Measurements from ENCODE around the gene ZNF778. TPM values are rescaled to one million over a fixed set of nuclear protein-coding genes. Genes with fewer than 3 reads are reported as not detected.

ZNF778 gene
- 3.8 TPM for polyA plus RNA-seq (2013, experiment 1 of 2)
- polyA plus RNA-seq (2013, experiment 2 of 2), result 4.3 TPM

DNA sequence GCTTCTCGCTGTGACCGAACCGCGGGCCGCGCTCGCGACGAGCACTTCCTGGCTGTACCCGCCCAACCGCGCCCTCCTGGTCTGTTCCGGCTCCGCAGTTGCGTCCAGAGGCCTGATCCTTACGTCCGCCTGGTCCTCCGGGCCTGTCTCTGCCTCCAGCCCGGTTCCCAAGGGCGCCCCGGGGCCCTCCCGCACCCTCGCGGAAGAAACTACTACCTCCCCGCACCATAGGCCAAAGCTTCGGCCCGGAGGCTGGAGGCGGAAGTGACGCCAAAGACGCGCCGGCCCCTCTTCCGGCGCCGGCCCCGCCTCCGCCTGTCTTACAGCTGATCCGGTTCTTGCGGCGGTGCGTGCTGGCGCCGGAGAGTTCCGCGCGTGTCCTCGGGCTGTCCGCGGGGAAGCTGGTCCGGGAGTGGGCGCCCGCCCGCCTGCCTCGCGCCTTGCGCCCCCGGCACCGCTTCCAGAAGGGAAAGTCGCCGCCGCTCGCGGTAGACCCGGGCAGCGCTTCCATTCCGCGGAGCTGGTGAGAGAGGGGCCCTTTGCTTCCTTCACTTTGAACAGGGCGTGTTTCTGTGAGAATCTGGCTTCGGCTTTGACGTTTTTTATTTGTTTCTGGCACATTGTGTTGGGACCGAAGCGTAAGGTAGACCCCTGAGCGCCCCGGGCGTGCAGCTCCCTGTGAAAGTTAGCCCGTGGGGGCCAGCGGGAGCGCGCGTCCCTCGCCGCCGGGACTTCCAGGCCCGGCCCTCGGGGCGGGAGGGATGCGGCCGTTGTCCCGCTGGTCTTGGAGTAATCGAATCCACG lies at the start of gene ZNF778:
Gene ZNF778, plus strand, starts transcription at position 316 of the 804 bp plus-strand sequence. CDS start 3,425 bp downstream, outside the sequence.
- Histone ChIP-seq H2AK5ac (ENCODE audit: low read length, severe bottlenecking) (peak within 1 kb of the TSS; percentile 56), H3K36me3 (ENCODE audit: control insufficient read depth in 1 of 2, insufficient read depth in 2 of 2, low read depth in 1 of 2, low read length in 2 of 2) (peaks cover 23 to 29% of the 10 kb centered on the region in 2 experiments), H2BK12ac (ENCODE audit: low read length in 2 of 2) (peak within 1 kb of the TSS in 1 of 2 experiments; percentile 28), H2BK5ac (ENCODE audit: low read depth, low read length, poor library complexity, severe bottlenecking) (peak within 1 kb of the TSS; percentile 90), H3K9ac (ENCODE audit: low read length) (peak within 1 kb of the TSS; percentile 99), H3K27me3 (ENCODE audit: control insufficient read depth in 1 of 2, insufficient read depth in 1 of 2, low read length in 2 of 2) (no peaks in the 10 kb centered on the region), H3K4ac (ENCODE audit: low read depth in 1 of 2, low read length in 2 of 2) (peak within 1 kb of the TSS; percentile 35 to 100), H3K4me3 (ENCODE audit: insufficient read depth in 1 of 2, low read depth in 1 of 2, low read length in 2 of 2) (peak within 1 kb of the TSS; percentile 91 to 95), H4K91ac (ENCODE audit: low read length) (peak within 1 kb of the TSS; percentile 88), H3K4me1 (ENCODE audit: control insufficient read depth, insufficient read depth, low read depth, low read length) (peaks cover 6% of the 10 kb centered on the region), H2BK120ac (ENCODE audit: low read depth, low read length) (no peak within 1 kb of the TSS), H3K18ac (ENCODE audit: low read depth in 1 of 2, low read length in 2 of 2) (peak within 1 kb of the TSS; percentile 92 to 99), H3K23ac (ENCODE audit: low read length in 2 of 2) (peak within 1 kb of the TSS in 1 of 2 experiments; percentile 94), H4K8ac (ENCODE audit: low read length) (peak within 1 kb of the TSS; percentile 99), H2AFZ (ENCODE audit: low read depth, low read length) (peak within 1 kb of the TSS; percentile 99), H3K14ac (ENCODE audit: low read length in 2 of 2) (peak within 1 kb of the TSS in 1 of 2 experiments; percentile 84), H3K4me2 (ENCODE audit: low read length, poor library complexity, severe bottlenecking) (peak within 1 kb of the TSS; percentile 90), H3K27ac (ENCODE audit: low read length, poor library complexity, severe bottlenecking) (peak within 1 kb of the TSS; percentile 91), H3K79me1 (replicated peaks; ENCODE audit: low read length, poor library complexity, severe bottlenecking) (peaks cover 31% of the 10 kb centered on the region), H2BK15ac (ENCODE audit: low read depth, poor library complexity, severe bottlenecking) (no peak within 1 kb of the TSS), H3K9me3 (ENCODE audit: control insufficient read depth, low read length) (no peaks in the 10 kb centered on the region)
- peak; percentile 90 for DNase-seq
- under 1% methylated on average over 76 of the region's 91 CpGs for WGBS

DNA sequence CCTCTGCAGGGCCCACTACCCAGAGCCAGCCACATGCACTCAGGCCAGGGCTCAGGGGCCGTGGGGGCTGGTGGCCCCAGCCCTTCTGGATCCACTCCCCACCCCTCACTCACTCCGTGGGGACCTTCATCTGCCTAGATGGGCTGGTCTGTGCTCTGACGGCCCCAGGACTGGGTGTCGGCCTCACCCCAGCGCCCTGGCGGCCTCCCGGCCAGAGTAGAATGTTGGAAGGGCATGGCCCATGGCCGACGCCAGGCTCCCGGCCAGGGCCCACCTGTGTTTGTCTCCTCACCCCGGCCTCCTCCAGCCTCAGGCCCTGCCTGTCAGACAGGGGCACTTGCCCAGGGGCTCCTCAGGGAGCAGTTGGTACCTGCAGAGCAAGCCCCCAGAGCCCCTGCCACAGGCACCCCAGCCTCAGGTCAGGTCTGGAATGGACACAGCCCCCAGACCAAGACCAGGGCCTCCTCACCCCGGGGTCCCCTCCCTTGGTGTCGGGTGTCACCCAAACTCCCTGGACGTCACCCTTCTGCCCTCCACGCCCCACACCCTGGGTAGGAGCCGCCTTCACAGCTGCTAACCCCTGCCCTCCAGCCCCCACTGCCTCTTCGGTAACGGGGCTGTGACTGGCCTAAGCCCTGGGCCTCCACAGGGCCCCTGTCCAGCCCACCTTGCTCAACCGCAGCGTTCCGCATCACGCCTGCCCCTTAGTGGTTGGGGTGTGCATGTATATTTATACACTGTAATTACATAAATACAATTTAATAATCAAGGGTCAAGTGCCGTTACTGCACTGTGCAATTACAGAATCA lies 48.9 kb upstream of the ZNF778 start:
- Histone ChIP-seq H4K8ac (ENCODE audit: low read length) (no peak overlapping the region), H3K9ac (ENCODE audit: low read length) (no peak overlapping the region), H3K14ac (ENCODE audit: low read length in 2 of 2) (no peak overlapping the region), H3K9me3 (ENCODE audit: control insufficient read depth, low read length) (no peaks in the 10 kb centered on the region), H2BK15ac (ENCODE audit: low read depth, poor library complexity, severe bottlenecking) (no peak overlapping the region), H2BK5ac (ENCODE audit: low read depth, low read length, poor library complexity, severe bottlenecking) (no peak overlapping the region), H3K18ac (ENCODE audit: low read depth in 1 of 2, low read length in 2 of 2) (no peak overlapping the region), H3K36me3 (ENCODE audit: control insufficient read depth in 1 of 2, insufficient read depth in 2 of 2, low read depth in 1 of 2, low read length in 2 of 2) (no peaks in the 10 kb centered on the region), H2BK120ac (ENCODE audit: low read depth, low read length) (no peak overlapping the region), H4K91ac (ENCODE audit: low read length) (no peak overlapping the region), H3K4me1 (ENCODE audit: control insufficient read depth, insufficient read depth, low read depth, low read length) (peaks cover 21% of the 10 kb centered on the region), H3K4me3 (ENCODE audit: insufficient read depth in 1 of 2, low read depth in 1 of 2, low read length in 2 of 2) (no peak overlapping the region), H3K27me3 (ENCODE audit: control insufficient read depth in 1 of 2, insufficient read depth in 1 of 2, low read length in 2 of 2) (peaks cover 33 to 63% of the 10 kb centered on the region in 2 experiments), H3K79me1 (replicated peaks; ENCODE audit: low read length, poor library complexity, severe bottlenecking) (no peaks in the 10 kb centered on the region), H2AFZ (ENCODE audit: low read depth, low read length) (no peak overlapping the region), H3K27ac (ENCODE audit: low read length, poor library complexity, severe bottlenecking) (no peak overlapping the region), H2BK12ac (ENCODE audit: low read length in 2 of 2) (no peak overlapping the region), H2AK5ac (ENCODE audit: low read length, severe bottlenecking) (no peak overlapping the region), H3K4ac (ENCODE audit: low read depth in 1 of 2, low read length in 2 of 2) (no peak overlapping the region), H3K23ac (ENCODE audit: low read length in 2 of 2) (no peak overlapping the region), H3K4me2 (ENCODE audit: low read length, poor library complexity, severe bottlenecking) (no peak overlapping the region)
- DNase-seq, result no peak
- WGBS, result 81% methylated on average over 18 of the region's 23 CpGs

DNA sequence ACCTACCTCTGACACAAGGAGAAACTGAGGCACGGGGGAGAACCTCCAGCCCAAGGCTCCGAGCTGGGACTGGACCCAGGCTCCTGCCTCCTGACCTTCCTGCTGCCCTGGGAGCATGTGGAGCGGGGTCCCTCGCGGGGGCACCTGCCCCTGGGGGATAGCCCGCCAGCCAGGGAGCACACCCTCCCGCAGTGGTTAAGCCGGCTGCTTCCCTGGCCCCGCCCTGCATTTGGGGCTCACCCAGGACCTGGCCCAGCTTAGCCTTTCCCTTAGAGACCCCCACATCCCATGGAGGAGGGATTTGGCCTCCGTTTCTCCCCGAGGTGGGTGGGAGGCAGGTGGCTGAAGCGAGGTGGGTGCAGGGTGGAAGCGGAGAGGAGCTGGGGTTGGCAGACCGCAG lies 47.7 kb upstream of the ZNF778 start:
- no peak overlapping the region for H2BK15ac ChIP-seq (ENCODE audit: low read depth, poor library complexity, severe bottlenecking)
- no peak overlapping the region for H2BK5ac ChIP-seq (ENCODE audit: low read depth, low read length, poor library complexity, severe bottlenecking)
- H3K4ac ChIP-seq (ENCODE audit: low read depth in 1 of 2, low read length in 2 of 2), result no peak overlapping the region
- DNase-seq, result no peak
- no peak overlapping the region for H2BK12ac ChIP-seq (ENCODE audit: low read length in 2 of 2)
- H2AK5ac ChIP-seq (ENCODE audit: low read length, severe bottlenecking), result no peak overlapping the region
- no peak overlapping the region for H3K4me3 ChIP-seq (ENCODE audit: insufficient read depth in 1 of 2, low read depth in 1 of 2, low read length in 2 of 2)
- no peak overlapping the region for H3K4me2 ChIP-seq (ENCODE audit: low read length, poor library complexity, severe bottlenecking)
- H3K14ac ChIP-seq (ENCODE audit: low read length in 2 of 2), result no peak overlapping the region
- H4K8ac ChIP-seq (ENCODE audit: low read length), result no peak overlapping the region
- peaks cover 21% of the 10 kb centered on the region for H3K4me1 ChIP-seq (ENCODE audit: control insufficient read depth, insufficient read depth, low read depth, low read length)
- H3K36me3 ChIP-seq (ENCODE audit: control insufficient read depth in 1 of 2, insufficient read depth in 2 of 2, low read depth in 1 of 2, low read length in 2 of 2), result no peaks in the 10 kb centered on the region
- no peak overlapping the region for H3K18ac ChIP-seq (ENCODE audit: low read depth in 1 of 2, low read length in 2 of 2)
- peaks cover 35 to 67% of the 10 kb centered on the region in 2 experiments for H3K27me3 ChIP-seq (ENCODE audit: control insufficient read depth in 1 of 2, insufficient read depth in 1 of 2, low read length in 2 of 2)
- H3K9me3 ChIP-seq (ENCODE audit: control insufficient read depth, low read length), result no peaks in the 10 kb centered on the region
- H3K23ac ChIP-seq (ENCODE audit: low read length in 2 of 2), result no peak overlapping the region
- no peak overlapping the region for H4K91ac ChIP-seq (ENCODE audit: low read length)
- no peak overlapping the region for H3K9ac ChIP-seq (ENCODE audit: low read length)
- H2BK120ac ChIP-seq (ENCODE audit: low read depth, low read length), result no peak overlapping the region
- no peak overlapping the region for H2AFZ ChIP-seq (ENCODE audit: low read depth, low read length)
- WGBS, result 92% methylated on average over 10 of the region's 14 CpGs
- H3K79me1 ChIP-seq (replicated peaks; ENCODE audit: low read length, poor library complexity, severe bottlenecking), result no peaks in the 10 kb centered on the region
- H3K27ac ChIP-seq (ENCODE audit: low read length, poor library complexity, severe bottlenecking), result no peak overlapping the region
